MM.1S (cell line): ENCODE results near the gene PPAN.

Experiments
- DNase-seq: peaks from one replicate; pipeline ENCODE4 v3.0.0-alpha.2; 2015
- H2AFZ ChIP-seq: fragments of 300-600 bp; sonication (generic); 2 replicates; pipeline ENCODE4 v1.6.0; 2016; ENCODE audit warnings: antibody characterized with exemption, low read length
- H3F3A ChIP-seq: fragments of 300-600 bp; sonication (generic); 2 replicates; pipeline ENCODE4 v1.6.1; 2016; ENCODE audit warnings: mild to moderate bottlenecking, antibody characterized with exemption, low read length, moderate library complexity, mixed read lengths; ENCODE audit not compliant: insufficient read depth
- H3K27ac ChIP-seq: fragments of 300-600 bp; sonication (generic); 2 replicates; pipeline ENCODE4 v1.5.1; 2016; ENCODE audit warnings: mild to moderate bottlenecking, low read length
- H3K27me3 ChIP-seq: fragments of 300-600 bp; sonication (generic); replicated peaks from 2 replicates; pipeline ENCODE4 v1.6.0; 2016; ENCODE audit warnings: low read length; ENCODE audit not compliant: insufficient read depth
- H3K36me3 ChIP-seq: fragments of 300-600 bp; sonication (generic); replicated peaks from 2 replicates; pipeline ENCODE4 v1.6.1; 2016; ENCODE audit warnings: mild to moderate bottlenecking, low read length, mixed read lengths; ENCODE audit not compliant: insufficient read depth
- H3K4me1 ChIP-seq: fragments of 300-600 bp; sonication (generic); 2 replicates; pipeline ENCODE4 v1.6.1; 2016; ENCODE audit warnings: low read length, mixed read lengths
- H3K4me2 ChIP-seq: fragments of 300-600 bp; sonication (generic); 2 replicates; pipeline ENCODE4 v1.6.0; 2016; ENCODE audit warnings: low read depth, low read length
- H3K4me3 ChIP-seq: fragments of 300-600 bp; sonication (generic); 2 replicates; pipeline ENCODE4 v1.5.1; 2016; ENCODE audit warnings: low read length, mixed read lengths
- H3K79me2 ChIP-seq: fragments of 300-600 bp; sonication (generic); 2 replicates; pipeline ENCODE4 v1.6.1; 2016; ENCODE audit warnings: mixed run types, low read length, mixed read lengths
- H3K9ac ChIP-seq: fragments of 300-600 bp; sonication (generic); 2 replicates; pipeline ENCODE4 v1.6.1; 2016; ENCODE audit warnings: low read length, mixed read lengths
- H3K9me2 ChIP-seq: fragments of 300-600 bp; sonication (generic); replicated peaks from 2 replicates; pipeline ENCODE4 v1.6.1; 2016; ENCODE audit warnings: mild to moderate bottlenecking, low read length, mixed read lengths; ENCODE audit not compliant: insufficient read depth
- H3K9me3 ChIP-seq: fragments of 300-600 bp; sonication (generic); replicated peaks from 2 replicates; pipeline ENCODE4 v1.6.1; 2016; ENCODE audit warnings: mild to moderate bottlenecking, low read length, mixed read lengths; ENCODE audit not compliant: insufficient read depth
- H4K20me1 ChIP-seq: fragments of 300-600 bp; sonication (generic); 2 replicates; pipeline ENCODE4 v1.6.1; 2016; ENCODE audit warnings: mild to moderate bottlenecking, low read length, moderate library complexity, mixed read lengths; ENCODE audit not compliant: insufficient read depth
- CTCF ChIP-seq: fragments of 300-600 bp; sonication (generic); IDR thresholded peaks from 2 replicates; pipeline ENCODE4 v1.5.1; 2016; ENCODE audit warnings: antibody characterized with exemption, low read length, mixed read lengths
- EZH2 ChIP-seq: fragments of 300-600 bp; sonication (generic); optimal IDR thresholded peaks from 2 replicates; pipeline ENCODE3; 2017; ENCODE audit warnings: low read depth, mild to moderate bottlenecking, antibody characterized with exemption, low read length, mixed read lengths
- EZH2phosphoT487 ChIP-seq: fragments of 300-600 bp; sonication (generic); IDR thresholded peaks from 2 replicates; pipeline ENCODE4 v1.6.1; 2018; ENCODE audit warnings: antibody characterized with exemption, low read length

Gene PPAN

GRCh38 chr19:10143681-10144080 lies 37.5 kb downstream of the PPAN start:
- Histone ChIP-seq H3K4me2 (no peak overlapping the region), H3K4me3 (no peak overlapping the region), H3K36me3 (peaks cover 41% of the 10 kb centered on the region), H3K27ac (no peak overlapping the region), H3K9me2 (no peaks in the 10 kb centered on the region), H3K9ac (no peak overlapping the region), H3K27me3 (no peaks in the 10 kb centered on the region), H4K20me1 (no peaks in the 10 kb centered on the region), H2AFZ (no peak overlapping the region), H3K4me1 (no peaks in the 10 kb centered on the region), H3K9me3 (no peaks in the 10 kb centered on the region), H3K79me2 (peaks cover 43% of the 10 kb centered on the region), H3F3A (no peaks in the 10 kb centered on the region)
- no peak for DNase-seq
- TF ChIP-seq EZH2 (no peak), EZH2phosphoT487 (no peak), CTCF (no peak)

GRCh38 chr19:10144361-10144760 lies 38.2 kb downstream of the PPAN start:
- Histone ChIP-seq H3K27me3 (no peaks in the 10 kb centered on the region), H3K4me2 (no peak overlapping the region), H3K36me3 (peaks cover 43% of the 10 kb centered on the region), H4K20me1 (no peaks in the 10 kb centered on the region), H3K9me2 (no peaks in the 10 kb centered on the region), H3F3A (no peaks in the 10 kb centered on the region), H3K9me3 (no peaks in the 10 kb centered on the region), H2AFZ (no peak overlapping the region), H3K9ac (no peak overlapping the region), H3K4me3 (no peak overlapping the region), H3K4me1 (no peaks in the 10 kb centered on the region), H3K79me2 (peaks cover 46% of the 10 kb centered on the region), H3K27ac (no peak overlapping the region)
- no peak for DNase-seq
- TF ChIP-seq CTCF (no peak), EZH2 (no peak), EZH2phosphoT487 (no peak)

GRCh38 chr19:10145031-10145430 lies 38.9 kb downstream of the PPAN start:
- H2AFZ ChIP-seq: no peak overlapping the region
- H3K36me3 ChIP-seq: peaks cover 40% of the 10 kb centered on the region
- no peaks in the 10 kb centered on the region for H3K27me3 ChIP-seq
- H3K79me2 ChIP-seq: peaks cover 51% of the 10 kb centered on the region
- TF ChIP-seq EZH2phosphoT487 (no peak), CTCF (no peak), EZH2 (no peak)
- no peak overlapping the region for H3K27ac ChIP-seq
- H3K4me2 ChIP-seq: no peak overlapping the region
- no peaks in the 10 kb centered on the region for H3K9me2 ChIP-seq
- no peaks in the 10 kb centered on the region for H3K4me1 ChIP-seq
- H3K4me3 ChIP-seq: no peak overlapping the region
- no peak for DNase-seq
- H4K20me1 ChIP-seq: no peaks in the 10 kb centered on the region
- no peaks in the 10 kb centered on the region for H3K9me3 ChIP-seq
- no peaks in the 10 kb centered on the region for H3F3A ChIP-seq
- H3K9ac ChIP-seq: no peak overlapping the region
